ENCODE data around the gene SPAM1.
"Not testable (repeated sequence)": the region's sequence is repeated elsewhere in the genome, so short reads cannot be mapped to it uniquely, and the experiment has no call there.

Gene SPAM1

GRCh38 chr7:123948136-123948535 is 23.1 kb downstream of the SPAM1 start:
- DNase-seq (ENCODE audit: low read depth in 2 of 2) = no peak

DNA sequence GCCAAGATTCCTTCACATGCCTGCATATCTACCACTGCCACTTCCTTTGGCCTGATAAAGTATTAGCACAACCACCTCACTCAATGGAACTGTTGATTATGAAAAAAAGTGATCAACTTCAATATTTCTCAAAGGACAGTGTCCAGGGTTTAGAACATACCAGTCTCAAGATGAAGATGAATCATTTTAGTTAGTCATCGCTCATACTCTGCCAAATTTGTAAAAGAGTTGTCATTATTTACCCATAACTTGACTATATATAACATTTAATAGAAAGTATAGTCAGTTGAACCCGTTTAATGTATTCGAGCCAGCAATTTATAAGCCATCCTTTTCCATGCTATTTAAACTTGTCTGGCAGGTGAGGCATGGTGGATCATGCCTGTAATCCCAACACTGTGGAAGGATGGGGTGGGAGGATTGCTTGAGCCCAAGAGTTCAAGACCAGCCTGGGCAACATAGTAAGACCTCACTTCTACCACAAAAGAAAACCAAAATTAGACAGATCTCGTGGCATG is 33.2 kb downstream of the SPAM1 start:
- no peak for DNase-seq (ENCODE audit: low read depth in 2 of 2)

DNA sequence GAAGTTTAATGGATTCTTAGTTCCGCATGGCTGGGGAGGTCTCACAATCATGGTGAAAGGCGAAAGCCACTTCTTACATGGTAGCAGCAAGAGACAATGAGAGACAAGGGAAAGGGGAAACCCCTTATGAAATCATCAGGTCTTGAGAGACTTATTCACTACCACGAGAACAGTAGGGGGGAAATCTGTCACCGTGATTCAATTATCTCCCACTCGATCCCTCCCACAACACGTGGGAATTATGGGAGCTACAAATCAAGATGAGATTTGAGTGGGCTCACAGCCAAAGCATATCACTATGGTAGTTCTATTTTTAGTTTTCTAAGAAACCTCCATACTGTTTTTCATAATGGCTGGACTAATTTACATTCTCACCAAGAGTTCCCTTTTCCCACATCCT is 36.7 kb downstream of the SPAM1 start:
- no peak for DNase-seq (ENCODE audit: low read depth in 2 of 2)

DNA sequence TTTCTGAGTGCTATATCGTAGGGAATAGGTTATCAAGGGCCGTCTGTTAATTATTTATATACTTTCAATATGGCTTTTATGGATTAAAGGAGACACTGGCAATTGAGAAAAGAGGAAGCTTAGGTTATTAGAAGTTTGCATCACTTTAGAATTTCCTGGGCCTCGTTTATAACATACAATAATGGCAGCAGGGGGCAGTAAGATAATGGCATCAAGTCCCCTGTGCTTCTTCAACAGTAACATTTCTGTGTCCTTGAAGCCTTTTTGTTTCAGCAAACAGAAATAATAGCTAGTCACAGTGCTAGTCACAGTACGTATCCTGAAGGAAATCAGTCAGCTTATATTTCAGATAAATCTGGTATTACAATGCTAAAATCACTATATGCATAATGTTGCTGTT is 41.9 kb downstream of the SPAM1 start:
- DNase-seq (ENCODE audit: low read depth in 2 of 2) = no peak

DNA sequence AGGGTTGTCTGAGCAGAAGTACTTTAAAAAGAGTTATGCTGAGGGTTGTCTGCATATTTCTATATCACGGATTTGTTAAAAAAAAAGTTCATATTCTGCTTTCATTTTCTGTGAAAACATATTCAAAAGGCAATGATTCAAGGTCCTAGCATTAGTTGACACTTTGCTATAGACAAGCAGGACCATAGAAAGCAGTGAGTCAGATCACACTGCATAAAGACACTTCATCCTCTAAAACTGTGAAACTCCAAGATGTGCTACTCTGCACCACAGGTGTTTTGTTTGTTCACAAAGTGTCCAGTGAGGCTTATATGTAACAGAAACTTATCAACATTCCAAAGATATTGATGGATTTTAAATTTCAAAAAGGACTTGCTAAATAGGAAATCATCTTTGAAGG is 47.0 kb downstream of the SPAM1 start:
- DNase-seq (ENCODE audit: low read depth in 2 of 2) = no peak

DNA sequence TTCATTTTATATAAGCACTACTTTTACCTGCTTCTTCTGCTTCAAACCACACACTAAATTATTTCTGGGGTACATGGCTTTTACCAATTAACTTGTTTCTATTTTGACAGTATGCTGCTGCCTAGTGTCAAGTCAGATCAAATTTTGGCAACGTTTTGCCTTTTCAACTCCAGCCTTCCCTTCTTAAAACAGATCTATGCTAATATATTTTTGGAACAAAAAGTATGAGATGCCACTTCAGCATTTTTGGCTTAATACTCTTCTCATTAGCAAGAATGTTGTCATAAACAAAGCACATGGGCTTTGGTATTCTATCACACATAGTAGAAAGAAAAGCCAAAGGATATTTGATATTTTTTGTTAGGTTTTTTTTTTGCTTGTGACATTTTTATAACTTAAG is 47.8 kb downstream of the SPAM1 start:
- no peak for DNase-seq (ENCODE audit: low read depth in 2 of 2)

GRCh38 chr7:123974326-123974908 is 49.4 kb downstream of the SPAM1 start:
- no peak for DNase-seq (ENCODE audit: low read depth in 2 of 2)

GRCh38 chr7:123975084-123975483 is 50.0 kb downstream of the SPAM1 start:
- no peak for DNase-seq (ENCODE audit: low read depth in 2 of 2)

DNA sequence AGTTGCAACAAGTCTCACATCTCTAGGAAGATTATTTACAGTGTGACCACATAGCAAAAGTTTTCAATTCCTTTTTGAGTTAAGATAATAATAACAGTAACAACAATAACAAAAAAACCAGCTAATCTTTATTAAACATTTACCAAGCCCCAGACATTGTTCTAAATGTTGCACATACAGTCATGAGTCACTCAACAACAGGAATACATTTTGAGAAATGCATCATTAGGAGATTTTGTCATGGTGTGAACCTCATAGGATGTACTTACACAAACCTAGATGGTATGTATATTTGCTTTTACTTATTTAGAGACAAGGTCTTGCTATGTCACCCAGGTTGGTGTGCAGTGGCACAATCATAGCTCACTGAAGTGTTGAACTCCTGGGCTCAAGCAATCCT is 52.0 kb downstream of the SPAM1 start:
- no peak for DNase-seq (ENCODE audit: low read depth in 2 of 2)

DNA sequence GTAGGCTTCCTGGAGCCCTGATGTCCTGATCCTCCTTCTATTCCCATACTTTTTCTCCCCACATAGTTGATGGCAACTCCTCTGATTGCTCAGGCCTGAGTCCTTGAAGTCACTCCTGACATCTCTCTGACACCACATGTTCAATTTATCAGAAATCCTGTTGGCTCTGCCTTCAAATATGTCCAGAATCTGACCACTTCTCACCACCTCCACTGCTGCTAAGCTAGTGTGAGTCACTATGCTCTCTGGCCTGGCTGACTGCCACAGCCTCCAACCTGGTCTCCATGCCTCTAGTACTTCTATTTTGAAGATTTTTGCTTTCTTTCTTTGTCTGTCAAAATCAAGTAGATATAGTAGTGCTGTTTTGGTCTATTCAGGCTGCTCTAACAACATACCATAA is 54.8 kb downstream of the SPAM1 start:
- no peak for DNase-seq (ENCODE audit: low read depth in 2 of 2)

DNA sequence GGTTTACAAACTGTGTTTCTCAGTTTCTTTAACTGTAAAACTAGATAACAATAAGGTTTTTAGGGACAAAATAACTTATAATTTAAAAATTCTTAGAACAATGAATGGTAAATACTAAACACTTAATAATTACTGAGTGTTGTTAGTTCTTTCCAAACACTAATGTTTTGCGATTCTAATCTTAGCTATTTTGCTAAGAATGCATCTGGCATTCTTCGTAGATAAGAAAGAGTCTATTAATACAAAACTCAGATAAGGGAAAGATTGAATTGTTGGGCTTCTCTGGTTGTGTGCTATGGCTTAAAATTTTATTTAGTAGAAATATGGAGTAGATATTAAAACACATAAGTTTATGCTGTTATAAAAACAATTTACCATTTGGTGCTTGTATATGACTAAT is 62.4 kb downstream of the SPAM1 start:
- DNase-seq (ENCODE audit: low read depth in 2 of 2) = no peak

GRCh38 chr7:123992913-123993518 is 68.0 kb downstream of the SPAM1 start:
- no peak for DNase-seq (ENCODE audit: low read depth in 2 of 2)

DNA sequence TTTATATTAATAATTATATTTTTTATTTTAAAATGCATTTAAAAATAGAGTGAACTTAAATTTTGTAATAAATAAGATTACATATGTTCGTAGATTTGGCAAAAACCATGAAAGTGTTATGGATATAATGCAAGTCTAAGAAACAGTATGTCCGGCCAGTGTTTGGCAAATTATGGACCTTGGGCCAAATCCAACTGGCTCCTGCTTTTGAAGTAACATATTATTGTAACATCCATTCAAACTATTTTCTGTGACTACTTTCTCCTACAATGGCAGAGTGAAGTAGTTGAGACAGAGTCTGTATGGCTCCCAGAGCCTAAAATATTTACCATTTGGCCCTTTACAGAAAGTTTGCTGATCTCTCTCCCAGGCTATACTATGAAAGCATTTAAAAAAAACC is 69.0 kb downstream of the SPAM1 start:
- DNase-seq (ENCODE audit: low read depth in 2 of 2) = no peak

- DNase-seq (ENCODE audit: low read depth in 2 of 2) = no peak
These were observed 69.4 kb downstream of the SPAM1 start for GRCh38 chr7:123994449-123994848.

GRCh38 chr7:123995617-123996326 is 70.7 kb downstream of the SPAM1 start:
- DNase-seq (ENCODE audit: low read depth in 2 of 2) = no peak

DNA sequence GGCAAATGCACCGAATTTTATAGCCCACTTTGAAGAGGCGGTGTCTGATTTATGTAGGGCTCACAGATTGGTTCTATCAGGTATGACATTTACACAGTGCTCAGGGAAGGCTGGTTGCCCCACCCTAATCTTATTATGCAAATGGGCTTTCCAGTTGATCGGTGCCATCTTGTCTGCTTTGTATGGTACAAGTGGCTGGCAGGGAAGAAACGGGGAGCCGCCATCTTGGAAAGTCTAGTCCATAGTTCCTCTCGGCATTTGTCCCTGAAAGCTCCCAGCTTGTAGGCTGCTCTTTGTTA is 71.2 kb downstream of the SPAM1 start:
- no peak for DNase-seq (ENCODE audit: low read depth in 2 of 2)

DNA sequence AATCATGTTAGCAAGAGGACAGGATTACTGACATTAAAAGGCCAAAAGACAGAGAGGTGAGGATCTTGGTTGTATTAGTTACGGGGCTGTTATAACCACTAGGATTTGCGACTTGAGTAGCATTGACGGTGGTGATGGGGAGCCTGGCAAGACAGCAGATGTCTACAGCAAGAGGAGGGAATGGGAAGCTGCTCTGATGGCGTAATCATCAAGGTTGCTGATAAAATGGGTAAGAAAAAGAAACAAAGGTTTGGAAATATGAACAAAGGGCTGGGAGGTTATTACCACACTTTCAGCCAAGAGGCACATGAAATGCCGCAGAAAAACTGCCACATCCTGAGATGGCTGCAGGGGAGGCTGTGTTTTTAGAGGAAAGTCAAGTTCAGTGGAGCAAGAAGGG is 73.9 kb downstream of the SPAM1 start:
- DNase-seq (ENCODE audit: low read depth in 2 of 2) = no peak

- no peak for DNase-seq (ENCODE audit: low read depth in 2 of 2)
These were observed 74.7 kb downstream of the SPAM1 start for GRCh38 chr7:123999703-124000102.

GRCh38 chr7:124008296-124008695 is 83.3 kb downstream of the SPAM1 start:
- not testable (repeated sequence) for DNase-seq (ENCODE audit: low read depth in 2 of 2)

- DNase-seq (ENCODE audit: low read depth in 2 of 2) = no peak
These were observed 84.3 kb downstream of the SPAM1 start for GRCh38 chr7:124009321-124009720.

All from activated CD8-positive, alpha-beta memory T cell treated with anti-CD3 and anti-CD28 coated beads for 4 hours (primary cell).